ENCODE data around the gene NEFH.

NEFH gene

GRCh38 chr22:29473001-29473400 lies 7.0 kb upstream of the NEFH start:
- TF ChIP-seq CTCF (IDR thresholded peaks at IDR 0.05; ENCODE audit: insufficient read depth, low read length, missing control alignments) = no peak
- DNase-seq (ENCODE audit: low read depth, low spot score) = no peak
- ChIA-PET CTCF (interaction anchor here (1.0 kb wide), 1 partner anchor 25 kb away, joined by 4 read pairs; no protein-coding TSS in a partner anchor), POLR2A (no interaction called here)
- H3K4me3 ChIP-seq (ENCODE audit: low read depth, low read length) = no peak overlapping the region

- DNase-seq (ENCODE audit: low read depth, low spot score) = no peak
- ChIA-PET POLR2A (no interaction called here), CTCF (no interaction called here)
- no peak overlapping the region for H3K4me3 ChIP-seq (ENCODE audit: low read depth, low read length)
- TF ChIP-seq CTCF (IDR thresholded peaks at IDR 0.05; ENCODE audit: insufficient read depth, low read length, missing control alignments) = no peak
These were observed 4.5 kb upstream of the NEFH start for GRCh38 chr22:29475550-29475949.

- ChIA-PET CTCF (no interaction called here), POLR2A (no interaction called here)
- H3K4me3 ChIP-seq (ENCODE audit: low read depth, low read length) = no peak overlapping the region
- TF ChIP-seq CTCF (IDR thresholded peaks at IDR 0.05; ENCODE audit: insufficient read depth, low read length, missing control alignments) = no peak
- no peak for DNase-seq (ENCODE audit: low read depth, low spot score)
These were observed 3.9 kb upstream of the NEFH start for GRCh38 chr22:29476116-29476515.

- no peak for TF ChIP-seq CTCF (IDR thresholded peaks at IDR 0.05; ENCODE audit: insufficient read depth, low read length, missing control alignments)
- DNase-seq (ENCODE audit: low read depth, low spot score) = no peak
- H3K4me3 ChIP-seq (ENCODE audit: low read depth, low read length) = no peak overlapping the region
- CTCF ChIA-PET = no interaction called here
- POLR2A ChIA-PET = no interaction called here
These were observed 2.2 kb upstream of the NEFH start for GRCh38 chr22:29477723-29478318.

GRCh38 chr22:29478326-29479276 lies 1.4 kb upstream of the NEFH start:
- no peak for DNase-seq (ENCODE audit: low read depth, low spot score)
- no peak overlapping the region for H3K4me3 ChIP-seq (ENCODE audit: low read depth, low read length)
- TF ChIP-seq CTCF (IDR thresholded peaks at IDR 0.05; ENCODE audit: insufficient read depth, low read length, missing control alignments) = no peak
- ChIA-PET CTCF (no interaction called here), POLR2A (no interaction called here)

- no peak for TF ChIP-seq CTCF (IDR thresholded peaks at IDR 0.05; ENCODE audit: insufficient read depth, low read length, missing control alignments)
These were observed 169 bp downstream of the NEFH start for GRCh38 chr22:29480262-29480511.

More at GRCh38 chr22:29480262-29480511, 169 bp downstream of the NEFH start:
- H3K4me3 ChIP-seq (ENCODE audit: low read depth, low read length) = peak overlapping the region; percentile 49
- POLR2A ChIA-PET = no interaction called here
- CTCF ChIA-PET = interaction anchor here (1.0 to 1.6 kb wide), 2 partner anchors 9 to 84 kb away, joined by 3 to 9 read pairs; no protein-coding TSS in a partner anchor
- no peak for DNase-seq (ENCODE audit: low read depth, low spot score)

Measured in AG04449 (cell line).